HEK293T (cell line): ENCODE data around the gene KSR2.

Experiments used
- ARNT ChIP-seq: fragments of 450-650 bp; IDR thresholded peaks from 2 replicates; pipeline ENCODE4 v1.6.1; 2017; ENCODE audit warnings: mild to moderate bottlenecking
- SP1 ChIP-seq: fragments of 450-650 bp; IDR thresholded peaks from 2 replicates; pipeline ENCODE4 v1.6.1; 2017

- no peak for TF ChIP-seq ARNT
- TF ChIP-seq SP1 = no peak
These were observed 131.6 kb downstream of the KSR2 start for GRCh38 chr12:117836999-117837736.
